GM18858 (cell line): ENCODE data around the gene CCL13.
"Not testable (repeated sequence)": the region's sequence is repeated elsewhere in the genome, so short reads cannot be mapped to it uniquely, and the experiment has no call there.

Experiments used
- ATAC-seq: cut with Tn5 transposase; IDR thresholded peaks from one replicate; pipeline ENCODE4 v1.9.1; 2021; ENCODE audit not compliant: unreplicated experiment

CCL13 gene

DNA sequence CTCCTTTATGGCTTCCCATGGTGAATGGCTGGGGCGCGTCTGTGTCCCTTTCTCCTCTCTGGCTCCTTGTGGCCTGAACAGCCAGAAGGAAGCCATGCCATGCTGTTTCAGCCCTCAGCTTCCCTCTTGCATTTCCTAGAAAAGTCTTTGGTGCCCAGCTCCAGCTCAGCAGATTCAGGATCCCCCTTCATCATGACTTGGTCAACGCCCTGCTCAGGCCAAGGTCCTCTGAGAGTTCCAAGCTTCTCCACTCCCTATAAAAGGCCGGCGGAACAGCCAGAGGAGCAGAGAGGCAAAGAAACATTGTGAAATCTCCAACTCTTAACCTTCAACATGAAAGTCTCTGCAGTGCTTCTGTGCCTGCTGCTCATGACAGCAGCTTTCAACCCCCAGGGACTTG, at the start of gene CCL13:
Gene CCL13 (plus strand): TSS at position 287 of the 400 bp plus-strand sequence. CDS start 47 bp downstream, at position 334.
- no peak for ATAC-seq

DNA sequence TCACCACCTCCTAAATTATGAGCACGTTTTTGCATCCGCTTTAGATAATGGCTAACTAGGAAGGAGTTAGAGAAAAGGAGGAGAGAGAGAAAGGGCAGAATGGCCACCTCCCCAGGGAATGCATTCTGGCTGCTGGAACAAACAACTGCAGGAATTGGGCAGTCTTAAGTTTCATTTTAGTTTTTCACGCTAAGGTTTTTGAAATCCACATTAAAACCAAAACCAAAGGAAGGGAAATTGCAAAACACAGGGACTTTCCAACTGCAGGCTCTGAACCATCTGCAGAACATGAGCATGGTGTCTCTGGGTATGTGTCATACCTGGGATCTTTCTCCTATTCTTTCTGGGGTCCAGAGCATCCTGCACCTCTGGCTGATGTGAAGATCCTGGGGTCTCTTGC, 49.2 kb upstream of the CCL13 start:
- no peak for ATAC-seq

- ATAC-seq: no peak
Measured at GRCh38 chr17:34308371-34308770, 47.9 kb upstream of the CCL13 start.

DNA sequence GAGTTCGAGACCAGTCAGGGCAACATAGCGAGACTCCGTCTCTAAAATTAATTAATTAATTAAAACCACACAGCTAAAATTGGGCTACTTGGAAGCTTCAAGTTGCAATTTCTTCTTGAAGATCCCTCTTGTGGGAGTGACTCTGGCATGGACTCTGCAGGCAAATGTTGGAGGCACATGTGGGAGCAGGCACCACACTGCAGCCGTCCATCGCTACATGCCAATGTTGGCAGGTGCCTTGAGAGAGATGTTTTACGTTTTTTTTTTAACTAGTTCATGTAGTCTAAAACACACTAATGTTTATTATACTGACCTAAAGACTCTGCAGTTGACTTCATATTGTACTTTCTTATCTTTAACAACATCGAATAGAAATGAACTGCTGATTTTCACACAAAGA, 45.0 kb upstream of the CCL13 start:
- no peak for ATAC-seq

GRCh38 chr17:34312080-34312479, 44.2 kb upstream of the CCL13 start:
- ATAC-seq: no peak

GRCh38 chr17:34313164-34313563, 43.1 kb upstream of the CCL13 start:
- ATAC-seq: no peak

GRCh38 chr17:34314279-34314678, 42.0 kb upstream of the CCL13 start:
- no peak for ATAC-seq

- no peak for ATAC-seq
Measured at GRCh38 chr17:34318474-34318873, 37.8 kb upstream of the CCL13 start.

DNA sequence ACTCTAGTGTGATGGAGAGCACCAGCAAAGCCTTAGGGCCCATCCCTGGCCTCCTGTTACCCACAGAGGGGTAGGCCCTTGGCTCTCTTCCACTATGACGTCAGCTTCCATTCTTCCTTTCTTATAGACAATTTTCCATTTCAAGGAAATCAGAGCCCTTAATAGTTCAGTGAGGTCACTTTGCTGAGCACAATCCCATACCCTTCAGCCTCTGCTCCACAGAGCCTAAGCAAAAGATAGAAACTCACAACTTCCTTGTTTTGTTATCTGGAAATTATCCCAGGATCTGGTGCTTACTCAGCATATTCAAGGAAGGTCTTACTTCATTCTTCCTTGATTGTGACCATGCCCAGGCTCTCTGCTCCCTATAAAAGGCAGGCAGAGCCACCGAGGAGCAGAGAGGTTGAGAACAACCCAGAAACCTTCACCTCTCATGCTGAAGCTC, 37.2 kb upstream of the CCL13 start, which contains the start of gene CCL8:
Gene CCL8 (plus strand): TSS at position 397 of the 445 bp plus-strand sequence. CDS start 67 bp downstream, outside the sequence.
- ATAC-seq: no peak

DNA sequence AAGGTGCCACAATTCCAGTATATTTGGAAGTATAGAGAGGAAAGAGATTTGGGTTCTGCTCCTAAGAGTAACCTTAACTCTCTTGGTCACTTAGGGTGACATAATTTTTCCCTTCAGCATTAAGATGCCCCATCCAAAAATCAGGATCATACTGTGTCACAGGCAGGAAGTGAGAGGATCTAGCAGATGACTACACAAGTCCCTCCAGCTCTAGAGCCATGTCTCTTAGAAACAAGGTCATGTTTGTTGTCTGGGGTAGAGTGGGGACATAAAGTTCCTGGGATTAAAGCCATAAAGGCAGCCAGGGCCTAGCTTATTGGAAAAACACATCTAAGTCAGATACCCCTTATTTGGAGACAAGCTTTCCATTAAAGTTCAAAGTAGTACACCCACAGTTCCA, 34.3 kb upstream of the CCL13 start:
- ATAC-seq: no peak

- ATAC-seq: not testable (repeated sequence)
Measured at GRCh38 chr17:34327580-34327979, 28.7 kb upstream of the CCL13 start.

DNA sequence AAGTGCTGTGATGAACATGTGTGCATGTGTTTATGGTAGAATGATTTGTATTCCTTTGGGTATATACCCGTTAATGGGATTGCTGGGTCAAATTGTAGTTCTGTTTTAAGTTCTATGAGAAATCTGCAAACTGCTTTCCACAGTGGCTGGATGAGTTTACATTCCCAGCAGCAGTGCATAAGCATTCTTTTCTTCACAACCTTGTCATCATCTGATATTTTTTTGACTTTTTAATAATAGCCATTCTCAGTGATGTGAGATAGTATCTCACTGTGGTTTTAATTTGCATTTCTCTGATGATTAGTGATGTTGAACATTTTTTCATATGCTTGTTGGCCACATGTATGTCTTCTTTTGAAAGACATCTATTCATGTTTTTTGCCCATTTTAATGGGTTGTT, 18.6 kb upstream of the CCL13 start:
- no peak for ATAC-seq

GRCh38 chr17:34339138-34339770, 17.0 kb upstream of the CCL13 start:
- ATAC-seq: no peak

DNA sequence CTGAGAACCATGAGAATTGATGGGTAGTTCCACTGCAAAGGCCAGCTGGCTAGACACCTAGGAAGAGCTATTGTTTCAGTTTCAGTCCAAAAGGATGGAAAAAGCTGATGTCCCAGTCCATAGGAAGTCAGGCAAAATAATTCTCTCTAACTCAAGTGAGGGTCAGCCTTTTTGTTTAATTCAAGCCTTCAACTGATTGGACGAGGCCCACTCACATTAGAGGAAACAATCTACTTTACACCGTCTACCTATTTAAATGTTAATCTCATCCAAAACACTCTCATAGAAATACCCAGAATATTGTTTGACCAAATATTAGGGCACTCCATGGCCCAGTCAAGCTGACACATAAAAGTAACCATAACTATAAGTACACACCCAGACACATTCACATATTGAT, 14.4 kb upstream of the CCL13 start:
- ATAC-seq: no peak

- ATAC-seq: no peak
Measured at GRCh38 chr17:34347063-34347462, 9.2 kb upstream of the CCL13 start.

DNA sequence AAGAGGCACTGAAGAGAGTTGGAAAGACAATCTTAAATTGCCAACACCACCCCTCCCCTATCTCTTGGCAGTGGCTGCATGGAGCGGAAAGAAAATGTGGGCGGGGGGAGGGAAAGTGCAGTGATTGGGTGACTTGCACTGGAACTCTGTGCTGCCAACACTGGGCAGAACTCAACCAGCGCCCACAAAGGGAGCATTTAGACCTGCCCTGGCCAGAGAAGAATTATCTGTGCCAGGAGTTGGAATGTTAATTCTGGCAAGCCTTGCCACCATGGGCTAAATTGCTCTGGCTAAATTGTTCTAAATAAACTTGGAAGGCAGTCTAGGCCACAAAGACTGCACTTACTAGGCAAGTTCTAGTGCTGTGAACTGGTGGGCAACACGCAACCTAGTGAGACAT, 6.5 kb upstream of the CCL13 start:
- no peak for ATAC-seq

- ATAC-seq: no peak
Measured at GRCh38 chr17:34351096-34351495, 5.2 kb upstream of the CCL13 start.

- ATAC-seq: no peak
Measured at GRCh38 chr17:34352191-34352590, 4.1 kb upstream of the CCL13 start.

GRCh38 chr17:34354637-34355036, 1.6 kb upstream of the CCL13 start:
- no peak for ATAC-seq

- ATAC-seq: no peak
Measured at GRCh38 chr17:34357398-34357797, 1.1 kb downstream of the CCL13 start.

GRCh38 chr17:34358631-34359030, 2.4 kb downstream of the CCL13 start:
- ATAC-seq: no peak

DNA sequence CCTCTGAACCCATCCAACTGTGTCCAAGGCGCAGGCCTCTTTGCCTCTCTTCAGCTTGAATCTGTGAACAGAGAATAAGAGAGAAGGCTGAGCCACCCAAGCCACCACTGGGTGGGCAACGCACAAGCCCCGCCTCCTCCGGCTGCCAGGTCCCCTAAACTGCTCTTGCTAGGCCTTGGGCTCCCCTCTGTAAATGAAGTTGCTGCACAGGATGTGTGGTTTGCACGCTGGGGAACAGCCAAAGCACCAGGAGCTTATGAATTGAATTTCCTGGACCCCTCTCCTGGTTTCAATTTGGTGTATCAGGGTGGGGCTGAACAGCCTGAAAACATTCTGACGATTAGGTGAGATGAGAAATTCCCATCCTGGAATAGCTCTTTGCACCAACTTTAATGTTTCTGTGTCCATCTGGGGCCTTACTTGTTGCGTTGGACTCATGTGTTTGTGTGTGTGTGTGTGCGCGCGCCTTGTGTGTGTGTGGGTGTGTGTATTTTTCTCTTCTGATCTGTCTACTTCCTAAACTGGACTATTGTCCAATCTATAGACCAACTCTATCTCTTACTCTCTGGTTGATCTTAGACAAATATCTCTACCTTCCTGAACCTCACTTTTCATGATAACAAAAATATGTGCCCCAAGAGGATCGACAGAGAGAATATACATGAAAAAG, 4.5 kb downstream of the CCL13 start:
- ATAC-seq: no peak
